ENCODE data around the gene RBFOX2.

Gene RBFOX2

DNA sequence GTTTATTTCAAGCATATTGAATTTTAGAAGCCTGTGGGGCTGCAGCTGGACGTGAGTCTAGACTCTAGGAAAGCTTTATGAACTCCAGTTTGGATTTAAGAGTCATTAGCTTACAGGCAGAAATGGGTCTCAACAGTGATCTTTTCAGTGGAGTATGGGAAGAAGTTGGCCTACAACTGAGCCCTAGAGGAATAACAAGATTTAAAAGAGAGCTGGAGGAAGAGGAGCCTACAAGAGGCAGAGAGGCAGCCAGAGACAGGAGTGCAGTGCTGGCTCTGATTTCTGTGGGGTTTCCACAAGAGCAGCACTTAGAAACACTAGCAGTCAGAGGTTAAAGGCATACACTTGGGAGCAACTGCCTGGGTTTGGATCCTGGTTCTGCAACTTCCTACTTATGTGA lies 293.1 kb downstream of the RBFOX2 start:
- TF ChIP-seq, protein P1, sequence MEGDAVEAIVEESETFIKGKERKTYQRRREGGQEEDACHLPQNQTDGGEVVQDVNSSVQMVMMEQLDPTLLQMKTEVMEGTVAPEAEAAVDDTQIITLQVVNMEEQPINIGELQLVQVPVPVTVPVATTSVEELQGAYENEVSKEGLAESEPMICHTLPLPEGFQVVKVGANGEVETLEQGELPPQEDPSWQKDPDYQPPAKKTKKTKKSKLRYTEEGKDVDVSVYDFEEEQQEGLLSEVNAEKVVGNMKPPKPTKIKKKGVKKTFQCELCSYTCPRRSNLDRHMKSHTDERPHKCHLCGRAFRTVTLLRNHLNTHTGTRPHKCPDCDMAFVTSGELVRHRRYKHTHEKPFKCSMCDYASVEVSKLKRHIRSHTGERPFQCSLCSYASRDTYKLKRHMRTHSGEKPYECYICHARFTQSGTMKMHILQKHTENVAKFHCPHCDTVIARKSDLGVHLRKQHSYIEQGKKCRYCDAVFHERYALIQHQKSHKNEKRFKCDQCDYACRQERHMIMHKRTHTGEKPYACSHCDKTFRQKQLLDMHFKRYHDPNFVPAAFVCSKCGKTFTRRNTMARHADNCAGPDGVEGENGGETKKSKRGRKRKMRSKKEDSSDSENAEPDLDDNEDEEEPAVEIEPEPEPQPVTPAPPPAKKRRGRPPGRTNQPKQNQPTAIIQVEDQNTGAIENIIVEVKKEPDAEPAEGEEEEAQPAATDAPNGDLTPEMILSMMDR (IDR thresholded peaks at IDR 0.05; ENCODE audit: insufficient read depth, missing control alignments) = no peak
- DNase-seq (ENCODE audit: insufficient read length, low spot score) (no peak), FAIRE-seq (no peak)

DNA sequence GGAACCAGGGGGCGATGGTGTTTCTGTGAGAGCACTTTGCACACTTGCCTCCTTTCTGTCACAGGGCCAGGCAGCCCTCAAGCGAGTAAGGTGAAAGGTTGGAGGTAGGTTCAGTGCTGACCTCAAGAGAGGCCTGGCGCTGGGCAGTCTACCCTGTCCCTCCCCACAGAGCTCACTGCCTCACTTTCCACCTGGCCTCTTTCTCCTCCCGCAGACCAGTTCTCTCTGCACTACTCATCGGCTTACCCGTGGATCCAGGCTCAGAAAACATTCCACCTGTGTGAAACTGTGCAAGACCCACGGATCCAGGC lies 294.2 kb downstream of the RBFOX2 start:
- TF ChIP-seq, protein P1 (IDR thresholded peaks at IDR 0.05; ENCODE audit: insufficient read depth, missing control alignments) = no peak

DNA sequence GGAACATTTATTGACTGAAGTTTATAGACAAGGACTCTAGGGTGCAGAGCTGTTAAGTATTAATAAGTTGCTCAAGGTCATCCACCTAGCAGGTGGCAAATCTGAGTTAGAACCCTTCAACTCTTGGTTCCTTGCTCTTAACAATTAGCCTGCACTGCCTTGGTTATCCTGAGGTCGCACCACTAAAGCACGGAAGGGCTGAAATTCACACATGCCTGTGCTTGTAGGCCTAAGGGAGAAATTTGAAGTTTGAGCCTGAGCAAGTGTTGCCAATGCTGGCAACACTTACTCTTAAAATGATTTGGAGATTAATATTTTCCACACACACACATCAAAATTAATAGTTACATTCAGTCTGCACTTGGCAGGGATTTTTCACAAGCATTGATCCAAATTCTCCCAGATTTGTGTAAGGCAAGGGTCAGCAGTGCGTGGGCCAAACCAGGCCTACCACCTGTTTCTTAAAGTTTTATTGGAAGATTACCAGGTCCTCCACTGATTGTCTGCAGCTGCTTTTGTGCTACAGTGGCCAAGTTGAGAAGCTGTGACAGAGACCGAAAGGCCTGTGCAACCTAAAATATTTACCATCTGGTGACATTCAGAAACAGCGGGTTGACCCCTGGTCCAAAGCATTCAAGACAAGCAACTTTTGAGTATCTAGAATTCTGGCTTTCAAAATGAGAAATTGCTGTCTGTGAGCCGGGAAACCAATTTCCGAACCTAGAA lies 294.7 kb downstream of the RBFOX2 start:
- TF ChIP-seq, protein P1 (IDR thresholded peaks at IDR 0.05; ENCODE audit: insufficient read depth, missing control alignments) = no peak
- FAIRE-seq = no peak
- DNase-seq (ENCODE audit: insufficient read length, low spot score) = no peak

More for the DNA sequence above, 294.2 kb downstream of the RBFOX2 start:
- no peak for FAIRE-seq
- DNase-seq (ENCODE audit: insufficient read length, low spot score) = no peak

DNA sequence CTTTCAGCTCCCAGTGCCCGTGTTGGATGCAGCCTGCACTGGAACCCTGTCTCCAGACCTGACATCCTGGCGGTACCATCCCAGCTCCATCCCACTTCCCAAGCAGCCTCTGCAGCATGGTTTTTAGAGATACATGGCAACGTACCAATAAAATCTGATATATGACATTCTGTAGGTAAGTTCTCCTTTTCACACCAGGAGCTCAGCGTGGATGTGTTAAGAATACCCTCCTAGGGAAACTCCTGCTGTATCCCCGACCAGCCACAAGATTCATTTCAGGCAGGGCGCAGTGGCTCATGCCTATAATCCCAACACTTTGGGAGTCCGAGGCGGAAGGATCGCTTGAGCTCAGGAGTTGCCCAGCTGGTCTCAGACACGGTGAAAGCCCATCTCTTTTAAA lies 295.6 kb downstream of the RBFOX2 start:
- DNase-seq (ENCODE audit: insufficient read length, low spot score) (no peak), FAIRE-seq (no peak)
- TF ChIP-seq, protein P1 (IDR thresholded peaks at IDR 0.05; ENCODE audit: insufficient read depth, missing control alignments) = no peak

DNA sequence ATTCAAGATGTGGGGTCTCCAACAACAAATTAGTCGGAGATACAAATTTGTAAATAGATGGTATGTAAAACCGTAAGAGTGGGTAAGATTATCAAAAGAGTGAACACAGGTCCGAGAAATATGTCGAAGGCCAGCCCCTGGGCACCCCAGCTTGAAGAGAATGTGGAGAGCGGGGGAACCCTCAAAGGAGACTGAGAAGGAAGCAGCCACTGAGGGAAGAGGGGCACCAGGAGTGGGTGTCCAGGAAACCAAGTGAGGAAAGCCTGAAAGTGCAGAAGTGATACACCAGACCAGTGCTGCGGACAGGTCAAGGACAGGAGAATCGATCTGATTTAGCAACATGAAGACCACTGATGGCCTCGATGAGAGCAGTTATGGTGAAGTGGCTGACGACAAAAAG lies 296.5 kb downstream of the RBFOX2 start:
- TF ChIP-seq, protein P1 (IDR thresholded peaks at IDR 0.05; ENCODE audit: insufficient read depth, missing control alignments) = no peak
- DNase-seq (ENCODE audit: insufficient read length, low spot score) = no peak
- no peak for FAIRE-seq

DNA sequence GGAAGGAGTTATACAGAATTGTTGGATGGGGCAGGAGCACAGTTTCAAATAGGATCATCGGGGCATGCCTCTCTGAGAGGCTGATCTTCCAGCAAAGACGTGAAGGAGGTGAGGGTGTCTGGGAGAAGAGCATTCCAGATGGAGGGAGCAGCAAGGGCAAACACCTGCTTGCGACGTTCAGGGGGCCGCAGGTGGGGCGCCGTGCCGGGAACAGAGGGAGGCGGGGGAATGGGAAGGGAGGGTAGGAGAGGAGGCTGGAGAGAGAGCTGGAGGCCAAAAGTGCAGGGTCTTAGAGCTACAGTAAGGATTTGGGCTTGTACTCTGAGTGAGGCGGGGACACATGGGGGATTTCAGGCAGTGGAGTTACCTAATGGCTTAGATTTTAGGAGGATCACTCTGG lies 297.3 kb downstream of the RBFOX2 start:
- DNase-seq (ENCODE audit: insufficient read length, low spot score) (no peak), FAIRE-seq (no peak)
- TF ChIP-seq, protein P1 (IDR thresholded peaks at IDR 0.05; ENCODE audit: insufficient read depth, missing control alignments) = no peak

DNA sequence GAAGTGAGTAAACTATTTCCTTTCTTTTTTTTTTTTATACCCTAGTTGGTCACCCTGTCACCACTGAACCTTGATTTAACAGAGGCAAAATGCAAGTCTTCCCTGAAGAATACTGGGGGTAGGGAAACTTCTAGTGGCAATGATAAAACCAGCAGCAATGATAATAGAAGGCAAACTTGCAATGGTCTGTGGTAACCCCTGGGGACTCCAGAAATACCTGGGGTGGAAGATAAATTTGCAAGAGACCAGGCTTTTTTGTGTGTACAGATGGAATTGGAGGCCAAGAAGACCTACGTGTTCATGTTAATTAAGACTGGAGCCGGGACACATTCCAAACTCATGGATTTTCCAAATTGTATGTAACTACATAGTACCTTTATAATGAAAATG lies 299.3 kb downstream of the RBFOX2 start:
- FAIRE-seq (no peak), DNase-seq (ENCODE audit: insufficient read length, low spot score) (no peak)
- TF ChIP-seq, protein P1 (IDR thresholded peaks at IDR 0.05; ENCODE audit: insufficient read depth, missing control alignments) = no peak

All from D721Med (cell line).